ENCODE results near the gene CDC42SE1. TPM values are rescaled to one million over a fixed set of nuclear protein-coding genes. Genes with fewer than 3 reads are reported as not detected.

CDC42SE1 gene
- polyA plus RNA-seq, 1 experiment, result 70.3 TPM

- no peaks in the 10 kb centered on the region; the same call in 1 of the 2 replicates for H3K9me3 ChIP-seq (ENCODE audit: control insufficient read depth, insufficient read depth, low read length)
- no peak for TF ChIP-seq CTCF (IDR thresholded peaks at IDR 0.05; ENCODE audit: low read depth, low read length)
- H3K27ac ChIP-seq (ENCODE audit: low read depth, low read length), result no peak overlapping the region
- H3K27me3 ChIP-seq (ENCODE audit: control insufficient read depth, insufficient read depth, low read length), result no peaks in the 10 kb centered on the region
- DNase-seq (ENCODE audit: low read depth, low spot score), result no peak
- H3K4me3 ChIP-seq (ENCODE audit: low read depth, low read length), result no peak overlapping the region
- POLR2A ChIA-PET, result interaction anchor here (1.0 to 3.2 kb wide), 3 partner anchors 9 to 470 kb away, joined by 3 to 24 read pairs (median 3); partner anchors contain the start of genes CDC42SE1 and MLLT11
- CTCF ChIA-PET, result interaction anchor here (0.5 to 1.6 kb wide), 5 partner anchors 10 to 79 kb away, joined by 3 to 5 read pairs (median 5); partner anchors contain the start of genes CDC42SE1 and MLLT11
These were observed 10.0 kb downstream of the CDC42SE1 start for GRCh38 chr1:151049458-151049857.

DNA sequence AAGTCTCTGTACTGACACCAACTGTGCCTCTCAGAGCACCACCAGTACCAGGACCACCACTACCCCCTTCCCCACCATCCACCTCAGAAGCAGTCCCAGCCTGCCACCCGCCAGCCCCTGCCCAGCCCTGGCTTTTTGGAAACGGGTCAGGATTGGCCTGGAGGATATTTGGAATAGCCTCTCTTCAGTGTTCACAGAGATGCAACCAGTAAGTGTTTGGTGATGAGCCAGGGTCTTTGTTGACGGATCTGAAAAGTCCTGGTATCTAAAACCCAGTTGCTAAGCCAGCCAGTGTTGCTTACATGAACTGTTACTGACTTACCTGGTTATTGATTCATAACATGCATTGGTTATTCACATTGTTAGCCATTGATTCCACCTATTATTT is 10.8 kb downstream of the CDC42SE1 start:
- H3K27ac ChIP-seq (ENCODE audit: low read depth, low read length), result peak overlapping the region; percentile 39
- TF ChIP-seq CTCF (IDR thresholded peaks at IDR 0.05; ENCODE audit: low read depth, low read length), result no peak
- ChIA-PET POLR2A (interaction anchor here (0.6 to 3.2 kb wide), 5 partner anchors 9 to 469 kb away, joined by 3 to 24 read pairs (median 4); partner anchors contain the start of gene CDC42SE1), CTCF (interaction anchor here (0.6 to 1.9 kb wide), 7 partner anchors 8 to 710 kb away, joined by 3 to 8 read pairs (median 4); partner anchors contain the start of gene MINDY1)
- DNase-seq (ENCODE audit: low read depth, low spot score), result no peak
- H3K4me3 ChIP-seq (ENCODE audit: low read depth, low read length), result peak overlapping the region; percentile 78
- H3K27me3 ChIP-seq (ENCODE audit: control insufficient read depth, insufficient read depth, low read length), result no peaks in the 10 kb centered on the region
- no peaks in the 10 kb centered on the region; the same call in 1 of the 2 replicates for H3K9me3 ChIP-seq (ENCODE audit: control insufficient read depth, insufficient read depth, low read length)

GRCh38 chr1:151047925-151048644 is 11.3 kb downstream of the CDC42SE1 start:
- peak overlapping the region; percentile 78 for H3K4me3 ChIP-seq (ENCODE audit: low read depth, low read length)
- ChIA-PET POLR2A (interaction anchor here (0.6 to 3.2 kb wide), 5 partner anchors 10 to 389 kb away, joined by 3 to 24 read pairs (median 6); partner anchors contain the start of gene CDC42SE1), CTCF (interaction anchor here (0.6 to 1.9 kb wide), 8 partner anchors 9 to 710 kb away, joined by 3 to 8 read pairs (median 4); partner anchors contain the start of genes CDC42SE1 and MINDY1)
- no peaks in the 10 kb centered on the region; the same call in 1 of the 2 replicates for H3K9me3 ChIP-seq (ENCODE audit: control insufficient read depth, insufficient read depth, low read length)
- H3K27me3 ChIP-seq (ENCODE audit: control insufficient read depth, insufficient read depth, low read length), result no peaks in the 10 kb centered on the region
- TF ChIP-seq CTCF (IDR thresholded peaks at IDR 0.05; ENCODE audit: low read depth, low read length), result peak; percentile 61
- no peak for DNase-seq (ENCODE audit: low read depth, low spot score)
- H3K27ac ChIP-seq (ENCODE audit: low read depth, low read length), result peak overlapping the region; percentile 68

GRCh38 chr1:151047591-151047924 is 11.9 kb downstream of the CDC42SE1 start, which contains the start of gene C1orf56:
Gene C1orf56, plus strand, starts transcription at chr1:151047751. Its CDS starts 97 bp downstream, at chr1:151047848.
- DNase-seq (ENCODE audit: low read depth, low spot score), result no peak
- ChIA-PET CTCF (interaction anchor here (0.6 to 1.9 kb wide), 8 partner anchors 9 to 397 kb away, joined by 3 to 8 read pairs (median 4); partner anchors contain the start of genes CDC42SE1 and MINDY1), POLR2A (interaction anchor here (0.6 to 3.2 kb wide), 4 partner anchors 10 to 390 kb away, joined by 3 to 24 read pairs (median 6); partner anchors contain the start of gene CDC42SE1)
- no peak for TF ChIP-seq CTCF (IDR thresholded peaks at IDR 0.05; ENCODE audit: low read depth, low read length)
- Histone ChIP-seq H3K27me3 (ENCODE audit: control insufficient read depth, insufficient read depth, low read length) (no peaks in the 10 kb centered on the region), H3K4me3 (ENCODE audit: low read depth, low read length) (peak within 1 kb of the TSS; percentile 78), H3K9me3 (ENCODE audit: control insufficient read depth, insufficient read depth, low read length) (no peaks in the 10 kb centered on the region; the same call in 1 of the 2 replicates), H3K27ac (ENCODE audit: low read depth, low read length) (peak within 1 kb of the TSS; percentile 68)
